Transverse colon (tissue), 4 donors: ENCODE measurements around the gene SUSD4. TPM values are rescaled to one million over a fixed set of nuclear protein-coding genes. Genes with fewer than 3 reads are reported as not detected.

Source experiments
- DNase-seq: peaks from one replicate; pipeline ENCODE4 v3.0.0-alpha.2; 2019
- H3K27ac ChIP-seq, 4 donors: fragments of 200-600 bp; sonication (generic); 2 replicates each; pipeline ENCODE4 v1.5.1; 2016 to 2018; ENCODE audit warnings: inconsistent platforms in 4 of 4
- H3K27me3 ChIP-seq: fragments of 200-600 bp; sonication (generic); 2 replicates; pipeline ENCODE4 v1.5.1; 2017; ENCODE audit warnings: inconsistent platforms
- H3K36me3 ChIP-seq, 4 donors: fragments of 200-600 bp; sonication (generic); 2 replicates each; pipeline ENCODE4 v1.5.1; 2017 to 2019; ENCODE audit warnings: inconsistent platforms in 4 of 4
- H3K4me1 ChIP-seq, 4 donors: fragments of 200-600 bp; sonication (generic); 2 replicates each; pipeline ENCODE4 v1.5.1; 2017 to 2020; ENCODE audit warnings: inconsistent platforms in 4 of 4
- H3K4me3 ChIP-seq, 4 donors: fragments of 200-600 bp; sonication (generic); 1 replicate in 1 of 4; 2 replicates in 3 of 4; pipeline versions ENCODE4 v1.5.1 to v1.6.1; 2017 to 2019; ENCODE audit warnings: inconsistent platforms in 4 of 4
- H3K9me3 ChIP-seq, 2 donors: fragments of 200-600 bp; sonication (generic); 2 replicates each; pipeline ENCODE4 v1.5.1; 2017 to 2019; ENCODE audit warnings: inconsistent platforms in 2 of 2
- CTCF ChIP-seq, 5 experiments: fragments of 200-600 bp in 3 of 5; fragments of 450-650 bp in 2 of 5; sonication (generic) in 3 of 5; IDR thresholded peaks; 1 replicate in 2 of 5; 2 replicates in 3 of 5; pipeline ENCODE4 v1.5.1; 2016 to 2017; ENCODE audit warnings: antibody characterized with exemption in 5 of 5, inconsistent platforms in 3 of 5, mild to moderate bottlenecking in 2 of 5, moderate library complexity in 1 of 5
- EP300 ChIP-seq: sonication (generic); formaldehyde crosslinking; IDR thresholded peaks from one replicate; pipeline ENCODE4 v1.6.1; 2017; ENCODE audit warnings: antibody characterized with exemption, low read depth
- POLR2A ChIP-seq: fragments of 450-650 bp; IDR thresholded peaks from one replicate; pipeline ENCODE4 v1.6.1; 2016; ENCODE audit warnings: antibody characterized with exemption, mild to moderate bottlenecking, moderate library complexity
- POLR2AphosphoS5 ChIP-seq, 3 donors: sonication (generic); formaldehyde crosslinking; IDR thresholded peaks; one replicate each; pipeline ENCODE4 v1.6.1; 2016; ENCODE audit warnings: antibody characterized with exemption in 3 of 3
- whole genome bisulfite sequencing, 2 donors: methylation state at CpG; one replicate each; pipeline ENCODE4 v1.1.5; 2018; ENCODE audit warnings: low coverage in 1 of 2; 5-methylcytosine and 5-hydroxymethylcytosine counted together
- in situ Hi-C, 4 donors: fragments of 200-750 bp; cut with MboI; loops; one replicate each; pipeline versions ENCODE4 v1.15.0 to v1.15.1; 2017; ENCODE audit warnings: low sequenced_read_pairs in 3 of 4, low pct_ligation_motif_present in 1 of 4, low pct_unique_long_range_greater_than_20kb in 1 of 4
- intact Hi-C: fragments of 100-400 bp; cut with DNase I; formaldehyde crosslinking; loops from one replicate; pipeline ENCODE4 v1.15.1; 2023; ENCODE audit warnings: low total_unique reads
- total RNA-seq, 4 donors: library from RNA; depleted of rRNA; stranded (reverse); fragments of >200 nt; gene quantifications; one replicate each; pipeline ENCODE4 v1.1.0, GENCODE V29; 2016

Gene SUSD4
- 1 to 10 TPM in 1 of 4 donors, under 1 TPM in 1, not detected in 2; 0.32 to 1.2 TPM for total RNA-seq

- Histone ChIP-seq H3K4me1 (peaks cover 12 to 18% (median 13%) of the 10 kb centered on the region in 4 donors), H3K27ac (no peak within 1 kb of the TSS), H3K9me3 (no peaks in the 10 kb centered on the region), H3K4me3 (peak within 1 kb of the TSS; percentile 35 to 60 (median 46)), H3K27me3 (peaks cover 61% of the 10 kb centered on the region), H3K36me3 (no peaks in the 10 kb centered on the region)
- 1% methylated on average over 41 of the region's 111 CpGs; no CpG with 5 or more reads in 1 of the 2 donors for WGBS, 2 donors
- in situ Hi-C loops (no loop called here), intact Hi-C loops (no loop called here)
- peak; percentile 38 for DNase-seq
- TF ChIP-seq POLR2A (no peak), POLR2AphosphoS5 (IDR thresholded peaks at IDR 0.05) (no peak), EP300 (no peak), CTCF (IDR thresholded peaks at IDR 0.05) (no peak)
These were observed at the start of gene SUSD4 for GRCh38 chr1:223363856-223364684. Gene SUSD4 (minus strand): TSS chr1:223364176. CDS start chr1:223363425, 751 bp downstream.

- intact Hi-C loops = no loop called here
- in situ Hi-C loops = no loop called here
- TF ChIP-seq CTCF (IDR thresholded peaks at IDR 0.05) = no peak
These were observed 49.2 kb upstream of the SUSD4 start for GRCh38 chr1:223413216-223413615.

GRCh38 chr1:223411710-223412109, 47.7 kb upstream of the SUSD4 start:
- Histone ChIP-seq H3K9me3 (no peaks in the 10 kb centered on the region), H3K27ac (no peak overlapping the region), H3K4me3 (no peak overlapping the region), H3K36me3 (no peaks in the 10 kb centered on the region), H3K27me3 (no peaks in the 10 kb centered on the region), H3K4me1 (no peaks in the 10 kb centered on the region)
- intact Hi-C loops = no loop called here
- TF ChIP-seq POLR2AphosphoS5 (IDR thresholded peaks at IDR 0.05) (no peak), CTCF (IDR thresholded peaks at IDR 0.05) (no peak), POLR2A (no peak), EP300 (no peak)
- DNase-seq = no peak
- in situ Hi-C loops = no loop called here

More at GRCh38 chr1:223413216-223413615, 49.2 kb upstream of the SUSD4 start:
- H3K27ac ChIP-seq = no peak overlapping the region
- DNase-seq = no peak
- no peaks in the 10 kb centered on the region for H3K36me3 ChIP-seq
- H3K4me1 ChIP-seq = no peaks in the 10 kb centered on the region
- no peaks in the 10 kb centered on the region for H3K27me3 ChIP-seq
- H3K4me3 ChIP-seq = no peak overlapping the region
- no peaks in the 10 kb centered on the region for H3K9me3 ChIP-seq
- 68 to 71% methylated on average over 1 to 2 of the region's 2 CpGs for WGBS, 2 donors

GRCh38 chr1:223411309-223411708, 47.3 kb upstream of the SUSD4 start:
- TF ChIP-seq POLR2AphosphoS5 (IDR thresholded peaks at IDR 0.05) (no peak), CTCF (IDR thresholded peaks at IDR 0.05) (no peak), EP300 (no peak), POLR2A (no peak)
- 44 to 53% methylated on average over 2 of the region's 2 CpGs for WGBS, 2 donors
- Histone ChIP-seq H3K4me1 (no peaks in the 10 kb centered on the region), H3K36me3 (no peaks in the 10 kb centered on the region), H3K27ac (no peak overlapping the region), H3K9me3 (no peaks in the 10 kb centered on the region), H3K4me3 (no peak overlapping the region), H3K27me3 (no peaks in the 10 kb centered on the region)
- no peak for DNase-seq
- in situ Hi-C loops = no loop called here
- intact Hi-C loops = no loop called here
